HG02938 (cell line): ENCODE data around the gene LGALS16.
"Not testable (repeated sequence)": the region's sequence is repeated elsewhere in the genome, so short reads cannot be mapped to it uniquely, and the experiment has no call there.

ENCODE experiments used
- ATAC-seq: cut with Tn5 transposase; IDR thresholded peaks from one replicate; pipeline ENCODE4 v1.9.1; 2021; ENCODE audit warnings: mild to moderate bottlenecking, moderate library complexity; ENCODE audit not compliant: unreplicated experiment

LGALS16 gene

GRCh38 chr19:39677961-39678889 lies 22.5 kb downstream of the LGALS16 start:
- ATAC-seq: no peak

- ATAC-seq: peak; percentile 71
Observed at GRCh38 chr19:39679056-39679790, 23.5 kb downstream of the LGALS16 start.

GRCh38 chr19:39679791-39680168 lies 24.1 kb downstream of the LGALS16 start:
- peak; percentile 9 for ATAC-seq

- no peak for ATAC-seq
Observed at GRCh38 chr19:39680593-39680992, 24.9 kb downstream of the LGALS16 start.

GRCh38 chr19:39681416-39681815 lies 25.7 kb downstream of the LGALS16 start:
- no peak for ATAC-seq

- no peak for ATAC-seq
Observed at GRCh38 chr19:39684267-39684666, 28.6 kb downstream of the LGALS16 start.

- ATAC-seq: no peak
Observed at GRCh38 chr19:39686739-39687138, 31.0 kb downstream of the LGALS16 start.

- ATAC-seq: not testable (repeated sequence)
Observed at GRCh38 chr19:39688637-39689036, 32.9 kb downstream of the LGALS16 start.

- no peak for ATAC-seq
Observed at GRCh38 chr19:39692166-39692565, 36.5 kb downstream of the LGALS16 start.

GRCh38 chr19:39692822-39693221 lies 37.1 kb downstream of the LGALS16 start:
- ATAC-seq: no peak

- ATAC-seq: no peak
Observed at GRCh38 chr19:39695759-39696158, 40.0 kb downstream of the LGALS16 start.

- no peak for ATAC-seq
Observed at GRCh38 chr19:39696387-39696786, 40.7 kb downstream of the LGALS16 start.

- ATAC-seq: no peak
Observed at GRCh38 chr19:39698535-39698934, 42.8 kb downstream of the LGALS16 start.

GRCh38 chr19:39701291-39701690 lies 45.6 kb downstream of the LGALS16 start:
- peak; percentile 62 for ATAC-seq

GRCh38 chr19:39704181-39705044 lies 48.7 kb downstream of the LGALS16 start, which contains the start of gene LGALS14:
TSS of gene LGALS14 (plus strand) at chr19:39704481. CDS start at chr19:39704529, 48 bp downstream.
- ATAC-seq: no peak

- no peak for ATAC-seq
Observed at GRCh38 chr19:39705578-39706188, 50.0 kb downstream of the LGALS16 start.

- no peak for ATAC-seq
Observed at GRCh38 chr19:39708594-39708993, 52.9 kb downstream of the LGALS16 start.

GRCh38 chr19:39709026-39709872 lies 53.5 kb downstream of the LGALS16 start:
- no peak for ATAC-seq
